Endodermal cell (in vitro differentiated cells): ENCODE data around the gene TBC1D4. TPM values are rescaled to one million over a fixed set of nuclear protein-coding genes. Genes with fewer than 3 reads are reported as not detected.

Experiments used
- DNase-seq: peaks from one replicate; pipeline ENCODE4 v3.0.0-alpha.2; 2017
- H3K27ac ChIP-seq: 2 replicates; pipeline ENCODE4 v1.5.1; 2013; ENCODE audit warnings: mild to moderate bottlenecking, low read depth, low read length, moderate library complexity
- H3K27me3 ChIP-seq: 2 replicates; pipeline ENCODE4 v1.6.1; 2013; ENCODE audit warnings: mild to moderate bottlenecking, low read length, moderate library complexity; ENCODE audit not compliant: insufficient read depth, control insufficient read depth, poor library complexity, severe bottlenecking
- H3K36me3 ChIP-seq: 2 replicates; pipeline ENCODE4 v1.7.0; 2013; ENCODE audit warnings: mild to moderate bottlenecking, low read length, moderate library complexity; ENCODE audit not compliant: control insufficient read depth, insufficient read depth
- H3K4me1 ChIP-seq: one replicate; pipeline ENCODE4 v1.7.0; 2013; ENCODE audit warnings: low read length; ENCODE audit not compliant: control insufficient read depth, insufficient read depth
- H3K4me3 ChIP-seq: 2 replicates; pipeline ENCODE4 v1.5.1; 2013; ENCODE audit warnings: mild to moderate bottlenecking, low read length, moderate library complexity
- H3K9ac ChIP-seq: 2 replicates; pipeline ENCODE4 v1.6.1; 2013; ENCODE audit warnings: mild to moderate bottlenecking, low read length, moderate library complexity; ENCODE audit not compliant: poor library complexity, severe bottlenecking; ENCODE audit errors: extremely low read depth
- H3K9me3 ChIP-seq: 2 replicates; pipeline ENCODE4 v1.6.1; 2013; ENCODE audit warnings: mild to moderate bottlenecking, low read length, moderate library complexity; ENCODE audit not compliant: control insufficient read depth
- H3K27ac Mint-ChIP-seq: 2 replicates; pipeline ENCODE4 v1.8.0; 2020; ENCODE audit warnings: mixed read lengths
- H3K27me3 Mint-ChIP-seq: 2 replicates; pipeline ENCODE4 v1.8.0; 2021; ENCODE audit warnings: mild to moderate bottlenecking, mixed read lengths; ENCODE audit not compliant: insufficient read depth
- H3K36me3 Mint-ChIP-seq: 2 replicates; pipeline ENCODE4 v1.8.0; 2020; ENCODE audit warnings: low read depth, mixed read lengths
- H3K4me1 Mint-ChIP-seq: 2 replicates; pipeline ENCODE4 v1.8.0; 2020; ENCODE audit warnings: mixed read lengths
- H3K4me3 Mint-ChIP-seq: 2 replicates; pipeline ENCODE4 v1.8.0; 2020; ENCODE audit warnings: mild to moderate bottlenecking, moderate library complexity, mixed read lengths
- H3K9me3 Mint-ChIP-seq: 2 replicates; pipeline ENCODE4 v1.8.0; 2020; ENCODE audit warnings: mild to moderate bottlenecking, mixed read lengths
- CTCF ChIP-seq: fragments of 200-600 bp; sonication (generic); conservative IDR thresholded peaks from 2 replicates; pipeline ENCODE4 v1.5.0; 2021; ENCODE audit warnings: antibody characterized with exemption, mild to moderate bottlenecking
- WGBS, 2 experiments: methylation state at CpG; one replicate each; pipeline versions ENCODE4 v1.1.5 to v1.1.7; 2013; ENCODE audit warnings: missing lambda C conversion rate in 2 of 2, mixed read lengths in 1 of 2; ENCODE audit not compliant: insufficient coverage in 1 of 2, insufficient read length in 1 of 2; 5-methylcytosine and 5-hydroxymethylcytosine counted together
- total RNA-seq, 2 donors: library from RNA; stranded (reverse); fragmentation: NEBNext Ultra II Directional in 1 of 2; extraction: Animal tissue kit (Norgen Biotek cat#: 25700) in 1 of 2; gene quantifications; 2 replicates in 1 of 2; 3 replicates in 1 of 2; pipeline ENCODE4 v1.2.1, GENCODE V29; 2021

Gene TBC1D4
- total RNA-seq, 2 donors from 2014 or later: 3.2 to 4.7 TPM

- Histone ChIP-seq H3K27me3 (peaks cover 91% of the 10 kb centered on the region), H3K9ac (no peak overlapping the region), H3K36me3 (no peaks in the 10 kb centered on the region), H3K9me3 (no peaks in the 10 kb centered on the region), H3K4me1 (no peaks in the 10 kb centered on the region), H3K27ac (no peak overlapping the region), H3K4me3 (no peak overlapping the region)
- H3K27ac Mint-ChIP-seq: no peak overlapping the region
- peaks cover 82% of the 10 kb centered on the region for H3K27me3 Mint-ChIP-seq
- no peaks in the 10 kb centered on the region for H3K9me3 Mint-ChIP-seq
- no peak overlapping the region for H3K4me3 Mint-ChIP-seq
- TF ChIP-seq CTCF: no peak
- 83 to 90% methylated on average over 1 of the region's 1 CpG for WGBS, 2 experiments
- no peak for DNase-seq
- no peaks in the 10 kb centered on the region for H3K36me3 Mint-ChIP-seq
- H3K4me1 Mint-ChIP-seq: peaks cover 5% of the 10 kb centered on the region
Measured at GRCh38 chr13:75324413-75324940, 157.5 kb downstream of the TBC1D4 start.

- Histone ChIP-seq H3K36me3 (no peaks in the 10 kb centered on the region), H3K9me3 (no peaks in the 10 kb centered on the region), H3K27me3 (peaks cover 90% of the 10 kb centered on the region), H3K9ac (no peak overlapping the region), H3K4me1 (no peaks in the 10 kb centered on the region), H3K27ac (no peak overlapping the region), H3K4me3 (no peak overlapping the region)
- WGBS, 2 experiments: 95% methylated on average over 2 of the region's 3 CpGs; no CpG with 5 or more reads in 1 of the 2 experiments
- H3K36me3 Mint-ChIP-seq: no peaks in the 10 kb centered on the region
- peaks cover 68% of the 10 kb centered on the region for H3K27me3 Mint-ChIP-seq
- no peak overlapping the region for H3K27ac Mint-ChIP-seq
- no peak overlapping the region for H3K4me3 Mint-ChIP-seq
- H3K4me1 Mint-ChIP-seq: peaks cover 2% of the 10 kb centered on the region
- no peaks in the 10 kb centered on the region for H3K9me3 Mint-ChIP-seq
- DNase-seq: no peak
- no peak for TF ChIP-seq CTCF
Measured at GRCh38 chr13:75321084-75321483, 160.9 kb downstream of the TBC1D4 start.

GRCh38 chr13:75319254-75319653, 162.7 kb downstream of the TBC1D4 start:
- no peaks in the 10 kb centered on the region for H3K36me3 ChIP-seq
- no peaks in the 10 kb centered on the region for H3K9me3 Mint-ChIP-seq
- no peak overlapping the region for H3K4me3 ChIP-seq
- H3K27me3 Mint-ChIP-seq: peaks cover 50% of the 10 kb centered on the region
- H3K4me3 Mint-ChIP-seq: no peak overlapping the region
- WGBS, 2 experiments: 93 to 94% methylated on average over 4 of the region's 4 CpGs
- H3K27ac ChIP-seq: no peak overlapping the region
- DNase-seq: no peak
- no peaks in the 10 kb centered on the region for H3K36me3 Mint-ChIP-seq
- H3K27ac Mint-ChIP-seq: no peak overlapping the region
- H3K27me3 ChIP-seq: peaks cover 72% of the 10 kb centered on the region
- no peak overlapping the region for H3K9ac ChIP-seq
- no peaks in the 10 kb centered on the region for H3K9me3 ChIP-seq
- no peak for TF ChIP-seq CTCF
- no peaks in the 10 kb centered on the region for H3K4me1 Mint-ChIP-seq
- no peaks in the 10 kb centered on the region for H3K4me1 ChIP-seq
